NCI-H187 (cell line): Measurements from ENCODE around the gene MAP1B.

ENCODE experiments used
- DNase-seq, 2 experiments: peaks; one replicate each; lab custom pipeline; 2025; lab: John Stamatoyannopoulos, UW

The MAP1B gene

GRCh38 chr5:72252008-72252407 is 144.7 kb downstream of the MAP1B start:
- DNase-seq, result no peak

- no peak for DNase-seq
These were observed 145.4 kb downstream of the MAP1B start for GRCh38 chr5:72252574-72253155.

GRCh38 chr5:72255237-72255636 is 148.0 kb downstream of the MAP1B start:
- DNase-seq, result no peak

- no peak for DNase-seq
These were observed 148.4 kb downstream of the MAP1B start for GRCh38 chr5:72255670-72256069.

GRCh38 chr5:72256536-72256935 is 149.3 kb downstream of the MAP1B start:
- DNase-seq, result no peak
